GM18505 (cell line): Measurements from ENCODE around the gene CLEC2B.

Experiments used
- ATAC-seq: cut with Tn5 transposase; IDR thresholded peaks from one replicate; pipeline ENCODE4 v1.9.1; 2021; ENCODE audit not compliant: unreplicated experiment
- POLR2A ChIP-seq: IDR thresholded peaks from 4 replicates; pipeline ENCODE4 v1.6.1; 2011; ENCODE audit warnings: borderline replicate concordance; ENCODE audit not compliant: insufficient read depth, insufficient read length; ENCODE audit errors: extremely low read depth

Gene CLEC2B

GRCh38 chr12:9811621-9812020 lies 57.5 kb downstream of the CLEC2B start:
- no peak for ATAC-seq
- TF ChIP-seq POLR2A = no peak

- TF ChIP-seq POLR2A = no peak
- no peak for ATAC-seq
Observed at GRCh38 chr12:9810671-9811070, 58.5 kb downstream of the CLEC2B start.

GRCh38 chr12:9809866-9810265 lies 59.3 kb downstream of the CLEC2B start:
- no peak for ATAC-seq
- TF ChIP-seq POLR2A = no peak

DNA sequence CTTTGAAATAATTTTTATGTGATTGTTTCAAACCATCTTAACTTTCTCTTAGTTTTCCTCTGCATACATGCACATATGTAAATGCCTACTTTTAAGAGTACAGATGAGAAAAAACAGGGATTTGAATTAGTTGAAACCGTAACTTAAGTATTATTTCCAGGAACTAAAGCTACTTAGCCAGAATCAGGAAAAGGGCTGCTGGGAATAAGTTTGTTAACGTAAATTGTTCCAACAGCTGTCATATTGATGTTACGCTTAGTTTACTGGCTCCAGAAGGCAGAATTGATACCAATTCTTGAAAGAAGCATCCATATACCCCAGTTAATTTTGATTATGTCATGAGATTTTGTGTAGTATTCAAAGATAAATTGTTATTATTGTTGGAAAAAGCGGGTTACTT lies 59.8 kb downstream of the CLEC2B start:
- no peak for TF ChIP-seq POLR2A
- no peak for ATAC-seq

- TF ChIP-seq POLR2A = no peak
- ATAC-seq = no peak
Observed at GRCh38 chr12:9808504-9808903, 60.6 kb downstream of the CLEC2B start.

DNA sequence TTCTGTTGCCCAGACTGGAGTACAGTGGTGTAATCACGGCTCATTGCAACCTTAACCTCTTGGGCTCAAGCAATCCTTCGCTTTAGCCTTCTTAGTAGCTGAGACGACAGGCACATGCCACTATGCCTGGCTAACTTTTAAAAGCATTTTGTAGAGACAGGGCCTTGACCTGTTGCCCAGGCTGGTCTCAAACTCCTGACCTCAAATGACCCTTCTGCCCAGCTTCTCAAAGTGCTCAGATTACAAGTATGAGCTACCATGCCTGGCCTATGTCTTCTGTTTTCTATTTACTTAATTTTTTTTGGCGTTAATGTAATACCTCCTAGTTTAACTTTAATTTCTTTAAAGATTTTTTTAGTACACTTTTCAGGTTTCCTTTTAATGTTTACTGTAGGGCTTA lies 62.4 kb downstream of the CLEC2B start:
- no peak for ATAC-seq
- no peak for TF ChIP-seq POLR2A

DNA sequence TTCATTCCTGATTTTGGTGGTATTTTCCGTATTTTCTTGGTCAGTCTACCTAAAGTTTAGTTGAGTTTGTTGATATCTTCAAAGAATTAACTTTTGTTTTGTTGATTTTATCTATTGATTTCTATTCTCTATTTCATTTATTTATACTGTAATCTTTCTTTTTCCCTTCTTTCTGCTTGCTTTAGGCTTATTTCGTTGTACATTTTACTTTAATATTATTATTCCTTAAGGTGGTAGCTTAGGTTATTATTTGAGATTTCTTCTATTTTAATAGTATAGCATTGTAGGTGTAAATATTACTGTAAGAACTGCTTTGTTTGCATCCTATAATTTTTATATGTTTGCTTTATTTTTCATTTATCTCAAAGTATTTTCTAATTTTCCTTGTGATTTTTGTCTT lies 63.3 kb downstream of the CLEC2B start:
- no peak for TF ChIP-seq POLR2A
- ATAC-seq = no peak
